IPS-NIHi11 (cell line): Measurements from ENCODE around the gene AP1S2.
"Not testable (repeated sequence)": the region's sequence is repeated elsewhere in the genome, so short reads cannot be mapped to it uniquely, and the experiment has no call there.

Experiments
- DNase-seq: peaks from one replicate; pipeline ENCODE4 v3.0.0; 2012; ENCODE audit warnings: mixed read lengths, low spot score

AP1S2 gene

GRCh38 chrX:15854080-15854655 lies 445 bp downstream of the AP1S2 start:
- DNase-seq, result peak; percentile 38

GRCh38 chrX:15853586-15854079 lies 980 bp downstream of the AP1S2 start:
- DNase-seq, result peak; percentile 15

DNA sequence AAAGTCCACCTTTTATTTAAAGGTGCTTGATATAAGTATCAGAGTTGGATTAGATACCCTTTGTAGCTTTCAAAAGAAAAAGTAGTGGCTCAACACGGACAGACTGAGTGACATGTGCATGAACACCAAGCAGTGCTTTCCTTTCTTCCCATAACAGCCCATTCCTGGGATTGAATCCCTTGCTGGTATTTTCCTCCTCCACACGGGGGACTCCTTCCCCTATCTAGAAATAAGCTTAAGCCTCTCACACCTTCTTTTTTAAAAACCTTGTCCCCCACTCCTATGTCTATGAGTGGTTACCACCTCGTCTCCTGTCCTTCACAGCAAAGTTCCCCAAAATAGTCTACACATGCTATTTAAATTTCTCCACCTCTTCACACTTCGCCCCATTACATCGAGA lies 5.1 kb downstream of the AP1S2 start:
- no peak for DNase-seq

DNA sequence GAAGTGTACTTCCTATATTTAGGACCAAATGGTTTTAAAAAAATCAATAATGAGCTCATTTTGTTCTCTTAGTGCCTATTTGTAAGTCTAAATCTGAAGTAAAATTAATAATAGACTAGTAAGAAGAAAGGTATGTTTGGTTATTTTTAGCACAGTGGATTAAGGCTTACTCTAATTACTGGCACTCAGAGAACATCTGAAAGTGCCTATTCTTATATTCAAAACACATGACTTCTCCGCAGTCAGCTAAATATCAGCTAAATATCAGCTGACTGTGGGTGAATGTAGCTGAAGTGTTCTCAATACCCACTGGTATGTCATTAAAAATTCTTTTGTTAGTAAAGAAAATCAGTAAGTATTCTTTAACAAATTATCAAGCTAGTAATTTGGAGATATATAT lies 6.0 kb downstream of the AP1S2 start:
- no peak for DNase-seq

DNA sequence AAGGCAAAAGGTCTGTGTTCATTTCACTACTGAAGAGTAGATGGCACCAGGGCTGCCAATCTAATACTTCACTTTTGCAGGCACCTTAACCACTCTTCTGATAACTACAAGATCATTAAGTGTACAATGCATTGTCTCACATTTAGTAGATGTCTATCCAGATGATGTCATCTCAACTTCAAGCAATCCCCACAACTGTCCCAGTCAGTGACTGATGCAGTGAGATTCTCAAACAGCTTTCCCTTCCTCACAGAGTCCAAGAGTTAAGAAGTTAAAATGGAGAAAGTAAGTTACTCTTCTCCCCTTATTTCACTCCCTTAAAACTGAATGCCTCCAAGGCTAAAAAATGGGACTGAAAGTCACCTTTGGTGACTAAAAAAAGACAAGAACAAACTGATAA lies 10.7 kb downstream of the AP1S2 start:
- DNase-seq, result no peak

DNA sequence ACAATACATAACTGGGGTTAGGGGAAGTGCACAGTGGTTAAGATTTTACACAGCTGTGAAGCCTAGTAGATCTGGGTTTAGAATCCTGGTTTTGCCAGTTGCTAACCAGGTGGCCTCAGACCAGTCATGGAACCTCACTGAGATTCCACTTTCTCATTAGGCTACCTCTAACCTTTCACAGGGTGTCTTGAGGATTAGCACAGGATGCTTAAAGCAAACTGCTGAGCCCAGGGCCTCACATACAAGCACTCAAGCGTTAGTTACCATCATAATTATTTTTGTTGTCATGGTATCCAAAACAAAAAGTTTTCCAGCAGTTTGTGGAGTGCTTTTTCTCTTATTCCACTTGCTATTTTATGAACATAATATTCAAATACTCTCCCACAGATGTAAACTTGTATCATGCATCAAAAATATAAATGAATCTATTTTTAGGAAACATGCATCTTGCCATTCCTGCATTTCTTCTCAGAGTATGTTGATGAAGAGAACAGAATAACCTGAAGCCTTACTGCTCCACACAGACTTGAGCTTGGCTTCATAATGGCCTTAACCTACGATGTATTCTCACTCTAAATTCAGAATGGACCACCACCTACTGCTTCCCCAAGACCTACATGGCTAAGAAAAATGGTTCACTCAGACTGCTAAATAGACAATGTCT lies 12.6 kb downstream of the AP1S2 start:
- DNase-seq, result no peak

GRCh38 chrX:15838017-15838416 lies 16.6 kb downstream of the AP1S2 start:
- DNase-seq, result peak; percentile 28

DNA sequence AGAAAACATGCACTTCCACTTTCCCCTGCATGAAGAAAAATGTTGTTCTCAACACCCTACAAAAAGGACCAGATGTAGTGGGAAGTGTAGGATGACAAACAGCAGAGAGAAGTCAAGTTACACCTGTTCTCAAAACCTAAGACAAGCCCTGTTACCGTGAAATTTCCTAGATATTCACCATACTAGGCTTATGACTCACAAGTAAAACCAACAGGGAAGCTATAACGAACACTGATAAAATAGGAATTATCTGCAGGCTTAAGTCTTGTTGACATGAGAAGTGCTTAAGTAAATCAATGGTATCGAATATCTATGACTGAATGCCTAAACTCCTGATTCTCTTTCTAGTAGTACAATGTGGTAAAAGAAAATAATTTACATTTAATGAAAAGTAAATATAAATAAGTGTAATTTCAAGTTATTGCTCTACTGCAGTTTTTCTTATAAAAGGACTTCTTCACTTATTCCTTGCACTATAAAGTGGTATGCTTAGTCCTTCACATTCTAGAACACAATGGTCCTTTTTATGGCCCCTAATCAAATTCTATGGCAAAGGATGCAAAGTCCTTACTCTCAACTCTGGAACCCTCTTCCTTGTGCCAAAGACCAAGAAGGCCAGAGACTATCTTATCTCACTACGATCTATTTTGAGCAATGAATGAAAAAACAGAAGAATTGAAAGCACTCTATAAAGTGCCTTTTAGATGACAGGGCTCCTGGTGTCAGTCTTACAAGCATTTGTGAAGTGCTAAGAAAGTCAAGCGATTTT lies 19.6 kb downstream of the AP1S2 start:
- DNase-seq, result no peak

DNA sequence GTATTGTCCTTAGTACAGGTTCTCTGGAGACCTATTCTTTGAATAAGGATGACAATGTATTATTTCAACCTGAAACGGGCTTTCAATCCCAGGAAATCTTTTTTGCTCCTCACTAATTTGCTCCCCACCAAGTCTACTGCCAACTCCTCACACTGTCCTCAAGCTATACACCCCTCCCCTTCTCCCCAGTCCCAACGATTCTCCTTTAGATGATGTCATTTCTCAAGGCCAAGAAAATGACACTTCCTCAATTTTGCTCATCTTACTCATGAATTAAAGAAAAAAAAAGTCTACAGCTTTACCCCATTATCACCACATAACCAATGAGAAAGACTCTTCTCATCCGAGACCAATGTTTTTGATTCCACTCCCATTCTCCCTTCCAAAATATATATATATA lies 20.6 kb downstream of the AP1S2 start:
- no peak for DNase-seq

- not testable (repeated sequence) for DNase-seq
Observed at GRCh38 chrX:15831347-15831746, 23.3 kb downstream of the AP1S2 start.

DNA sequence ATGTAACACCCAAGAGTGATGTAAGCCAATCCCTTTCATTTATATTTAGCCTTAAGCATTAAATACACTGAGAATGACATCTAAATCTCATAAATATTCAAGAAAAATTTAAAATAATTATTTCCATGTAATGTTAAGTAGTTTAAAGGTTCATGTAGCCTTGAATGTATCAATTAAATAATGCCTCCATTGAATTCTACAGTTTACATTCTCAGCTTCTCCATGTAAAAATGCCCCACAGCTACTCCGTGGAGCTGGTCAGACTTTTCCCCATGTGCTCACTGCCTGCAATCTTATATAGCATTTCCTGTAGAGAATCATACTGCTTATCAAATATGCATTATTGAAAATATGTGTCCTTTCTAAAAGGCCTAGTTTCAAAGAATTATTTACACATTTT lies 25.4 kb downstream of the AP1S2 start:
- no peak for DNase-seq

DNA sequence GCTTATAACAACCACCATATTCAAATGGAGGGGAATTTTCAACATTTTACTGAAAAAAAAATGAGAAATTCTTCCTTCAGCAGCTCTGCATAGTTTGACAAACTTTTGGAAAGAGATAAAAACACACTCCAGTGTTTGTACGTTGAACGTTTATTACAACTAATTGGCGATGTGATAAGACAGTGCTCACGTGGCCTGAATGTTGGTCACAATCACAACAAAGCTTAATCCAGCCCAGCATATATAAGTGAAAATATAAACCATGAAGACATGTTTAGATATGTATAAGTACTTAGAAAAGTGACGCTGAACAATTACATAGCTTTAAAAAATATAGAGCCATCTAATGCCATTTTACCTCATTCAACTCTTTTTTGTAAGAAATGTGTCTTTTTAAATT lies 28.7 kb downstream of the AP1S2 start:
- no peak for DNase-seq

DNA sequence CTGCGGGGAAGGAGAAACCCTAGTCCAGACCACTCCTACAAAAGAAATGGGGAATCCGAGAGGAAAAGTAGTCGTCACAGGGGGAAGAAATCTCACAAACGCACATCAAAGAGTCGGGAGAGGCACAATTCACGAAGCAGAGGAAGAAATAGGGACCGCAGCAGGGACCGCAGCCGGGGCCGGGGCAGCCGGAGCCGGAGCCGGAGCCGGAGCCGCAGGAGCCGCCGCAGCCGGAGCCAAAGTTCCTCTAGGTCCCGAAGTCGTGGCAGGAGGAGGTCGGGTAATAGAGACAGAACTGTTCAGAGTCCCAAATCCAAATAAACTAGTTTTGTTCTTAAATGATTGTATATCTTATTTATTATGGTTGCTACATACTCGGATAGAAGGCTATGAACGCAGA lies 31.7 kb downstream of the AP1S2 start:
- DNase-seq, result no peak

DNA sequence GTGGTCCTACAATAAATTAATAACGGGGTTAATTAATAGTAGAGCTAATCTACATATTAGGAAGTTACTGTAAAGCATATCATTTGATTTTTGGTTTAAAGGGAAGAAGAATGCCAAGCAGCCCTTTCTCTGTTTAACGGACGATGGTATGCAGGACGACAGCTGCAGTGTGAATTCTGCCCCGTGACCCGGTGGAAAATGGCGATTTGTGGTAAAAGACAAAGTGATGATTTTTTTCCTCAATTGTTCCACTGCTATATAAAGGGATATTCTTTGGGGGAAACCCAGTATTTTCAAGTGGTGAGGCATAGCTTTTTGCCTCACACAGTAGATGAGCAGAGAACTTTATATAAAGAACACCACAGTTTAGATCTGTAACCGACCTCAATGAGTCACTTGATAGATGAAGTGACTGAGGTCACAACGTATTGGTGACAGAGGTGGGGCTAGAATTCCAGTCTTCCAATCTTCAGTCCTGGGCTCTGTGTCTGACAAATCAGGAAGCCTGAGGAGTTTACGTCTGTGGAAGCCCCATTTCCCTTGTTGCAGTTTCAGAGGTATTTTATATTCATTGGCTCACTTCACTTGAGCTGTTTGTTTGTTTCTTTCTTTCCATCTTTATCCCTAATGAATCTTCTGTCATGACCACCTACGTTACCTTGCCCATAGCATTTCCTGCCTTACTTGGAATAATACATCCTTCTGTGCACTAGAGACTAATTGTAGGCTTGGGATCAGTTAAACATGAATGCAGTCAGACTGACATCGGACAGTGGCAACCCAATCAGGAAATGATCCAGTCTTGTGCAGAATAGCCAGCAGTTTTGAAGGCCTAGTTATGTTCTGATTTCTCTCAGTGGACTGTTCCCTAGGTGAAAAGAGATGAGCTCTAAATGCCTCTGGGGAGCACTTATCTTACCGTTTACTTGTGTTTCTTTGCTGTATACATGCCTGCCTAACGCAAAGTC lies 34.2 kb downstream of the AP1S2 start:
- DNase-seq, result no peak

DNA sequence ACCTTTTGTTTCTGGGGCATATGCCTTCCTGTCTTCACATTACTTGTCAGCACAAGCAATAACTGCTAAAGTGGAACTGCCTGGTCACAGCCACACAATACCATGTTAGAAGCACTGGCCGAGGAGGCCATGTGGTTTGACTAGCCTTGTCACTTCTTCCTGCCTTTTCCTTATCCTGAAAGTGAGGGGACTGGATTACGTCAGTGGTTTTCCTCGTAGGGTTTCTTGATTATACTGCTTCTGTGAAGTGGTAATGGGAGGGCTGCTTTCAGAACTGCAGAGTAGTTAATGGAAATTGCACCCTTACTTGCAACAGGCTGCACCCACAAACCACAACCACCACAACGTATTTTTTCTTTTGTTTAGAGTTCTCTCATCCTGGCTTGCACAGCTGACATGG lies 37.7 kb downstream of the AP1S2 start:
- DNase-seq, result no peak

DNA sequence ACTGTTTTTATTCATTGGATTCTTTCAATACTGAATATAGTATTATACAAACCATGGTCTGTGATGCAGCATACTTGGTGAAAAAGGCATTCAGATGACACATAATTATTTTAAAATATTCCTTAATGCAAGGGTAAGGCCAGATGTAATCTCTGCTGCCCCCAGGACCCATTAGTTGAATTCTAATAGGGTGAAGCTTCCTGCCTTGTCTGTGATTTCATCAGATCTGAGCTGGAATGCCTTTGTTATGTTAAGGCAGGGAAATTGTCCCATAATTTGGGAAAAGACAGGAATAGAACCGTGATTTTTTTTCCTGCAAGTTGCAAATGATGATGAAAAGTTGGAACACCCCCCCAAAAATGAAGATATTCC lies 38.2 kb downstream of the AP1S2 start:
- no peak for DNase-seq

DNA sequence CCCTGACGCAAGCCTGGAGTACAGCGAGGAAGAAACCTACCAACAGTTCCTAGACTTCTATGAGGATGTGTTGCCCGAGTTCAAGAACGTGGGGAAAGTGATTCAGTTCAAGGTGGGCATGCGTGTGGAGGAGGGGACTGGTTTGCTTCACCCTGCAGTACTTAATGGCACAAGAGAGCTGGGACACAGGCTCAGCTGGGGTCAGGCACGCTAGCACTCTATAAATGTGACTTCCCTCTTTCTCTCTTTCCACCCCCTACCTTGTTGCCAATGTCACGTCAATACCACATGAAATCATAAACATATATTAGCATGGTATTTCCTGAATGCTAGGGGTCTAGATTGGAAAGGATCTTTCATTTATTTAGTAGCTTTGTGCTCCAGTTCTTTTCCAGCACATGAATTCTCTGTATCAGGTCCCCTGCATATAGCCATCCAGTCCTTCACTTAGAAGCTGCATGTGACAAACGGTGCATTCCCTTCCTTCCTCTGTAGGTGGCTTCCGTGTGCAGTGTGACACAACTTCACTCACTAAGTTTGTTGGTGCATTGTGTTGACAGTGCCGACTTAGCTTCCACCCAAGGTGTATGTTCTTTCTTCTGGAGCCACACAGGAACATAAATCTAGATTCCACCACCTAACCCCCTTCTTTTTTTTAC lies 38.7 kb downstream of the AP1S2 start:
- peak; percentile 42 for DNase-seq

DNA sequence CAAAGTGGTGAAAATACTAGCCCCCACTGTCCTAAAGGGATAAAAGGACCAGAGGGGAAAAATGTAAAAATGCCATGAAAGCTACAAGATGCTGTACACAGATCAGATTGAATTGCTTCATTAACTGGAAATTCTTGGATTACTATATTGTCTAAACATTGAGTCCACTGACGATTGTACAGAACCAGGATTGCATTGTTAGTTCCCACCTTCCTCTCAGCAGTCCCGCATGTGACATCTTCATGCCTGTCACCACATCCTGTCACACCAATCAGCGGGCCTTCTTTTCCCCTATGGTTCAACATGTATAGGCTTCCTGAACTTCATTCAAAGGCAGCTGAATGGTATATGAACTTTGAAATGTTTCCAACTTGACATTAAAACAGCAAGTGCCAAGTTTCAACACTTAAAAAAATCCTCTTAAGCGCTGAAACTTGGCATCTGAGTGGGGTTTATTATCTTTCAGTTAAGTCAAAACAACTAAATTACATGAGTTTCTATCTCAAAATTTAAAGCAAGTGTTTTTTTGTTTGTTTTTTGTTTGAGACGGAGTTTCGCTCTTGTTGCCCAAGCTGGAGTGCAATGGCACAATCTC lies 39.7 kb downstream of the AP1S2 start:
- no peak for DNase-seq

DNA sequence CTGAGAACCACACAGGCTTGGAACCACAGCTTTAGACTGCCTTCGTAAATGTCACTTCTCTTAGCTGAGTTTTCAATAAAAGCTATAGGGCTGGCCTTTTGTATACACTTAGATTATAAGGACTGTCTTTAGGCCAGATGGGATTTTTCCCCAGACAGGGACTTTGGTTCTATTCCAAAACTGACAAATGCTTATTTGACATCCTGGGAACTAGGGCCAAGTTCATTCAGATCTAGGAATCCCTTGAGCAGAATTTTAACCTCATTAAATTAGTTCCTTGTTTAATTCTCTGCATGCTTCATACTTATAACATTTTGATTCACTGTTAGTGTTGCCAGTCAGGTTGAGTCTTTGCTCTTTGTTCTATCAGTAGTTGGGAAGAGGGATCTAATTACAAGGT lies 41.2 kb downstream of the AP1S2 start:
- DNase-seq, result no peak

DNA sequence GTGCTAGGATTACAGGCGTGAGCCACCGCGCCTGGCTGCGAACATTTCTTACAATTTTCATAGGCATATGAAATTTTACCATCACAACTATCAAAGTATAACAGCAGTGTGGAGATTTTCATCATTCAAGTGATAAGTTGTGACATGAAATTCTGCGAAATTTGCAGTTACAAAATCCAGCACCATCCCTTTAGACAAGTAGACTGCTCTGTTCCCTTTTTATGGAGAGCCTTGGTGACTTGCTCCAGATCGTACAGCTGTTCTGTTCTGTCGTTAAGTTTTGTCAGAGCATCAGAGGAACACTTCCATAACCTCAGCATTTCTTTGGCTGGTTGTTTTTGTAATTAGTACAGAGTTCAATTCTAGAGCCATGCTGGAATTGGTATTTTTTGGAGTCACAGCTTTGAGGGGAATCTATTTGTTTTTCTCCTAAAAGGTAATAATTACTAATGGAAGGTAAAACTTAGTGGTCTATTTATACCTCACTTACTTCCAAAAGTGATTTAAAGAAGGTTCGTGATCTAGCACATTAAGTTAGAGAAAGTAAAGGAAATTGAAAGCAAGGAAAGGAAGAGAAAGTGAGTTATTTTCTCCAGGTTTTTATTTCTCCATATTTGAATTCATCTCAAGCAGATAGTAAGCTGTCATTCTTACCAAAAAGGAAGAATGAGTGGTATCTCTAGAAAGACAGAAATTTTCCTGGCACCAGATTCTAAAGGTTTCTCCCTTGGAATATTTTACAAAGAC lies 42.2 kb downstream of the AP1S2 start:
- no peak for DNase-seq

DNA sequence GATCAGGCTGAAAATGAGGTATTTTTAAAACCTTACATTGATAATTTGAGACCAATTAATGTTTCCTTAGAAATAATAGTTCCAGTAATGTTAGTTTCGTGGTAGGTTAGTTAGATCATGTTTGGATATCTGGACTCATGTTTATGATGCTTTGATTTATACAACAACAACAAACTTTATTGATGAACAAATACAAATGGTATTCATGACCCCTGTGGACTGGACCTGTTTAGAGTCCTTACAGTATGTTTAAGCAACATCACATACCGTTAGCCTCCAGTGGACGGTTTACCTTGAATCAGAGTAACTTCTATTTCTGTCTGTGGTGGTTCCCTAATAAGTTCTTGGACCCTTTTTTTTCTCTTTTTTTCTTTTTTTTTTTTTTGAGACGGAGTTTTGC lies 46.4 kb downstream of the AP1S2 start:
- DNase-seq, result no peak
